Mesendoderm (in vitro differentiated cells): ENCODE measurements around the gene EIF4G1.

Source experiments
- DNase-seq: peaks from one replicate; pipeline ENCODE4 v3.0.0; 2013
- H2AK5ac ChIP-seq: 2 replicates; pipeline ENCODE4 v1.6.1; 2013; ENCODE audit warnings: low read length, inconsistent platforms
- H2BK120ac ChIP-seq: 2 replicates; pipeline ENCODE4 v1.6.1; 2013; ENCODE audit warnings: low read depth, mild to moderate bottlenecking, low read length, moderate library complexity, mixed read lengths
- H2BK15ac ChIP-seq: replicated peaks from 2 replicates; pipeline ENCODE4 v1.6.1; 2013; ENCODE audit warnings: low read depth, mild to moderate bottlenecking, moderate library complexity
- H2BK5ac ChIP-seq: 2 replicates; pipeline ENCODE4 v1.6.1; 2013; ENCODE audit warnings: low read length, inconsistent platforms
- H3K18ac ChIP-seq: 2 replicates; pipeline ENCODE4 v1.6.1; 2013; ENCODE audit warnings: mild to moderate bottlenecking, low read length, mixed read lengths
- H3K23ac ChIP-seq: one replicate; pipeline ENCODE4 v1.6.1; 2013; ENCODE audit warnings: low read length
- H3K27ac ChIP-seq: 2 replicates; pipeline ENCODE4 v1.5.1; 2013; ENCODE audit warnings: low read depth, mild to moderate bottlenecking, inconsistent platforms, low read length, moderate library complexity
- H3K27me3 ChIP-seq: 2 replicates; pipeline ENCODE4 v1.6.1; 2013; ENCODE audit warnings: low read length, control low read depth, mild to moderate bottlenecking, inconsistent platforms; ENCODE audit not compliant: insufficient read depth, poor library complexity
- H3K36me3 ChIP-seq: 2 replicates; pipeline ENCODE4 v1.6.1; 2013; ENCODE audit warnings: low read length, inconsistent platforms; ENCODE audit not compliant: control insufficient read depth, insufficient read depth
- H3K4ac ChIP-seq: one replicate; pipeline ENCODE4 v1.6.1; 2013; ENCODE audit warnings: low read depth, mild to moderate bottlenecking, low read length, moderate library complexity
- H3K4me1 ChIP-seq: 2 replicates; pipeline ENCODE4 v1.6.1; 2013; ENCODE audit warnings: low read depth, low read length, inconsistent platforms; ENCODE audit not compliant: control insufficient read depth
- H3K4me2 ChIP-seq: 2 replicates; pipeline ENCODE4 v1.6.1; 2013; ENCODE audit warnings: low read length
- H3K4me3 ChIP-seq: 2 replicates; pipeline ENCODE4 v1.5.1; 2013; ENCODE audit warnings: mild to moderate bottlenecking, low read length
- H3K56ac ChIP-seq: one replicate; pipeline ENCODE4 v1.6.1; 2013; ENCODE audit warnings: low read length
- H3K79me1 ChIP-seq: 2 replicates; pipeline ENCODE4 v1.6.1; 2013; ENCODE audit warnings: low read length, inconsistent platforms
- H3K79me2 ChIP-seq: 2 replicates; pipeline ENCODE4 v1.6.1; 2013; ENCODE audit warnings: mild to moderate bottlenecking, low read length; ENCODE audit not compliant: control insufficient read depth, insufficient read depth
- H3K9ac ChIP-seq: 2 replicates; pipeline ENCODE4 v1.6.1; 2013; ENCODE audit warnings: low read length, inconsistent platforms
- H4K5ac ChIP-seq: one replicate; pipeline ENCODE4 v1.6.1; 2013; ENCODE audit warnings: low read length
- H4K8ac ChIP-seq: one replicate; pipeline ENCODE4 v1.6.1; 2013; ENCODE audit warnings: low read depth, mild to moderate bottlenecking, control low read depth, low read length, moderate library complexity
- WGBS: extraction: QIAGEN DNeasy Blood & Tissue Kit; methylation state at CpG from one replicate; pipeline ENCODE4 v1.1.7; 2013; ENCODE audit warnings: low lambda C conversion rate, missing lambda C conversion rate; ENCODE audit not compliant: insufficient coverage; ENCODE audit errors: extremely low coverage; 5-methylcytosine and 5-hydroxymethylcytosine counted together

Gene EIF4G1

GRCh38 chr3:184325269-184325668 is 10.9 kb downstream of the EIF4G1 start:
- no peak overlapping the region for H2AK5ac ChIP-seq
- H3K4ac ChIP-seq, result no peak overlapping the region
- WGBS, result no CpG with 5 or more reads among the region's 13 CpGs
- H4K8ac ChIP-seq, result no peak overlapping the region
- no peak overlapping the region for H3K4me2 ChIP-seq
- no peak overlapping the region for H2BK15ac ChIP-seq
- no peak overlapping the region for H3K4me3 ChIP-seq
- H3K4me1 ChIP-seq, result no peaks in the 10 kb centered on the region
- no peak overlapping the region for H3K27ac ChIP-seq
- peaks cover 15% of the 10 kb centered on the region for H3K79me2 ChIP-seq
- peaks cover 21% of the 10 kb centered on the region for H3K79me1 ChIP-seq
- H3K36me3 ChIP-seq, result peaks cover 54% of the 10 kb centered on the region
- no peak overlapping the region for H3K9ac ChIP-seq
- no peak overlapping the region for H2BK5ac ChIP-seq
- DNase-seq, result no peak
- H3K18ac ChIP-seq, result no peak overlapping the region
- no peak overlapping the region for H3K56ac ChIP-seq
- H3K23ac ChIP-seq, result no peak overlapping the region
- H2BK120ac ChIP-seq, result no peak overlapping the region
- no peaks in the 10 kb centered on the region for H3K27me3 ChIP-seq
- H4K5ac ChIP-seq, result no peak overlapping the region

- DNase-seq, result no peak
- Histone ChIP-seq H3K27ac (no peak overlapping the region), H2AK5ac (no peak overlapping the region), H3K9ac (no peak overlapping the region), H3K4ac (no peak overlapping the region), H3K36me3 (peaks cover 54% of the 10 kb centered on the region), H3K4me1 (no peaks in the 10 kb centered on the region), H3K4me3 (no peak overlapping the region), H3K79me1 (peaks cover 20% of the 10 kb centered on the region), H3K4me2 (no peak overlapping the region), H2BK5ac (no peak overlapping the region), H3K27me3 (no peaks in the 10 kb centered on the region), H2BK15ac (no peak overlapping the region), H3K18ac (no peak overlapping the region), H3K23ac (no peak overlapping the region), H4K8ac (no peak overlapping the region), H2BK120ac (no peak overlapping the region), H3K56ac (no peak overlapping the region), H4K5ac (no peak overlapping the region), H3K79me2 (peaks cover 11% of the 10 kb centered on the region)
- WGBS, result no CpG with 5 or more reads among the region's 6 CpGs
Observed at GRCh38 chr3:184325715-184326369, 11.4 kb downstream of the EIF4G1 start.

GRCh38 chr3:184327171-184327570 is 12.8 kb downstream of the EIF4G1 start:
- no peak overlapping the region for H2BK15ac ChIP-seq
- peaks cover 5% of the 10 kb centered on the region for H3K79me2 ChIP-seq
- H3K23ac ChIP-seq, result no peak overlapping the region
- no peak overlapping the region for H3K4ac ChIP-seq
- H3K27me3 ChIP-seq, result no peaks in the 10 kb centered on the region
- H3K4me1 ChIP-seq, result no peaks in the 10 kb centered on the region
- no peak overlapping the region for H2BK5ac ChIP-seq
- no peak overlapping the region for H2AK5ac ChIP-seq
- H3K27ac ChIP-seq, result no peak overlapping the region
- H3K79me1 ChIP-seq, result peaks cover 13% of the 10 kb centered on the region
- H4K8ac ChIP-seq, result no peak overlapping the region
- no peak overlapping the region for H3K4me3 ChIP-seq
- no peak overlapping the region for H4K5ac ChIP-seq
- WGBS, result no CpG with 5 or more reads among the region's 21 CpGs
- no peak overlapping the region for H3K4me2 ChIP-seq
- peaks cover 59% of the 10 kb centered on the region for H3K36me3 ChIP-seq
- no peak overlapping the region for H3K18ac ChIP-seq
- H3K9ac ChIP-seq, result no peak overlapping the region
- no peak overlapping the region for H3K56ac ChIP-seq
- no peak overlapping the region for H2BK120ac ChIP-seq
- no peak for DNase-seq

GRCh38 chr3:184328516-184328915 is 14.1 kb downstream of the EIF4G1 start:
- Histone ChIP-seq H3K56ac (no peak overlapping the region), H2AK5ac (no peak overlapping the region), H2BK15ac (no peak overlapping the region), H3K27ac (no peak overlapping the region), H3K4me2 (no peak overlapping the region), H3K79me1 (peaks cover 12% of the 10 kb centered on the region), H2BK120ac (no peak overlapping the region), H3K79me2 (peaks cover 4% of the 10 kb centered on the region), H3K36me3 (peaks cover 55% of the 10 kb centered on the region), H3K4ac (no peak overlapping the region), H3K4me1 (no peaks in the 10 kb centered on the region), H2BK5ac (no peak overlapping the region), H3K27me3 (no peaks in the 10 kb centered on the region), H3K4me3 (no peak overlapping the region), H4K8ac (no peak overlapping the region), H3K9ac (no peak overlapping the region), H4K5ac (no peak overlapping the region), H3K23ac (no peak overlapping the region), H3K18ac (no peak overlapping the region)
- WGBS, result no CpG with 5 or more reads among the region's 3 CpGs
- no peak for DNase-seq

- no peak overlapping the region for H3K4me2 ChIP-seq
- H3K4ac ChIP-seq, result no peak overlapping the region
- peaks cover 30% of the 10 kb centered on the region for H3K36me3 ChIP-seq
- H3K79me2 ChIP-seq, result peaks cover 1% of the 10 kb centered on the region
- H4K8ac ChIP-seq, result no peak overlapping the region
- peaks cover 9% of the 10 kb centered on the region for H3K79me1 ChIP-seq
- no peak overlapping the region for H2AK5ac ChIP-seq
- H2BK5ac ChIP-seq, result no peak overlapping the region
- H3K27ac ChIP-seq, result no peak overlapping the region
- no peak overlapping the region for H2BK15ac ChIP-seq
- H3K4me3 ChIP-seq, result no peak overlapping the region
- no peak overlapping the region for H3K23ac ChIP-seq
- H3K56ac ChIP-seq, result no peak overlapping the region
- no peak overlapping the region for H3K9ac ChIP-seq
- no peak overlapping the region for H3K18ac ChIP-seq
- H3K27me3 ChIP-seq, result no peaks in the 10 kb centered on the region
- no peak overlapping the region for H4K5ac ChIP-seq
- no CpG with 5 or more reads among the region's 10 CpGs for WGBS
- no peak overlapping the region for H2BK120ac ChIP-seq
- H3K4me1 ChIP-seq, result peaks cover 3% of the 10 kb centered on the region
- DNase-seq, result peak; percentile 71
Observed at GRCh38 chr3:184332370-184333090, 18.1 kb downstream of the EIF4G1 start.
